IMR-90 (cell line): ENCODE data around the gene DACT1. TPM values are rescaled to one million over a fixed set of nuclear protein-coding genes. Genes with fewer than 3 reads are reported as not detected.

Experiments used
- ATAC-seq: fragments of 200-7000 bp; cut with Tn5 transposase; 2 replicates; pipeline ENCODE4 v1.9.1; 2020; ENCODE audit warnings: low read depth, mild to moderate bottlenecking, moderate library complexity
- BruUV-seq: library from RNA; stranded (reverse); fragments of 400-500 nt; replicated peaks from 2 replicates; lab custom pipeline; 2021; lab: Mats Ljungman, UMichigan
- CTCF ChIA-PET: fragments of 300-600 bp; formaldehyde crosslinking; extraction: SDS; loops from one replicate; lab custom pipeline; 2021; ENCODE audit warnings: antibody characterized with exemption; lab: Yijun Ruan, JAX
- POLR2A ChIA-PET: fragments of 300-600 bp; sonication (Branson Sonifier 250); formaldehyde crosslinking; loops from one replicate; lab custom pipeline; 2022; ENCODE audit warnings: antibody characterized with exemption; ENCODE audit not compliant: unreplicated experiment; lab: Charles Lee
- DNase-seq: peaks from one replicate; pipeline ENCODE4 v3.0.0; 2013
- H2AFZ ChIP-seq: replicated peaks from 2 replicates; pipeline ENCODE3; 2013; ENCODE audit warnings: low read length, mild to moderate bottlenecking; ENCODE audit not compliant: poor library complexity
- H2AK5ac ChIP-seq: 2 replicates; pipeline ENCODE4 v1.6.1; 2013; ENCODE audit warnings: low read depth, low read length, inconsistent platforms
- H2AK9ac ChIP-seq: replicated peaks from 2 replicates; pipeline ENCODE3; 2013; ENCODE audit warnings: mild to moderate bottlenecking, low read depth, low read length, moderate library complexity; ENCODE audit not compliant: poor library complexity
- H2BK120ac ChIP-seq: 2 replicates; pipeline ENCODE4 v1.6.1; 2013; ENCODE audit warnings: low read depth, low read length, inconsistent platforms
- H2BK15ac ChIP-seq: 3 replicates; pipeline ENCODE4 v1.6.1; 2013; ENCODE audit warnings: low read depth, low read length, inconsistent platforms
- H2BK20ac ChIP-seq: 2 replicates; pipeline ENCODE4 v1.6.1; 2013; ENCODE audit warnings: low read depth, mild to moderate bottlenecking, inconsistent platforms, low read length, moderate library complexity
- H2BK5ac ChIP-seq: 2 replicates; pipeline ENCODE4 v1.6.1; 2013; ENCODE audit warnings: mild to moderate bottlenecking, low read depth, low read length, inconsistent platforms; ENCODE audit not compliant: poor library complexity, severe bottlenecking
- H3K14ac ChIP-seq: replicated peaks from 2 replicates; pipeline ENCODE4 v1.6.1; 2013; ENCODE audit warnings: low read depth, low read length, inconsistent platforms
- H3K18ac ChIP-seq: 2 replicates; pipeline ENCODE4 v1.6.1; 2013; ENCODE audit warnings: low read depth, low read length, control low read depth
- H3K23ac ChIP-seq: 2 replicates; pipeline ENCODE4 v1.6.1; 2013; ENCODE audit warnings: low read depth, low read length, inconsistent platforms
- H3K27ac ChIP-seq: 2 replicates; pipeline ENCODE4 v1.5.1; 2013; ENCODE audit warnings: mild to moderate bottlenecking, control low read depth, low read length; ENCODE audit not compliant: insufficient read depth
- H3K27me3 ChIP-seq: 2 replicates; pipeline ENCODE4 v1.6.1; 2013; ENCODE audit warnings: low read length; ENCODE audit not compliant: control insufficient read depth, insufficient read depth
- H3K36me3 ChIP-seq: 2 replicates; pipeline ENCODE4 v1.6.1; 2013; ENCODE audit warnings: low read length, mixed read lengths; ENCODE audit not compliant: control insufficient read depth, insufficient read depth
- H3K4ac ChIP-seq: 2 replicates; pipeline ENCODE4 v1.6.1; 2013; ENCODE audit warnings: low read depth, low read length, inconsistent platforms
- H3K4me1 ChIP-seq: 2 replicates; pipeline ENCODE4 v1.6.1; 2013; ENCODE audit warnings: low read length, mixed read lengths; ENCODE audit not compliant: control insufficient read depth, insufficient read depth
- H3K4me2 ChIP-seq: 2 replicates; pipeline ENCODE4 v1.6.1; 2013; ENCODE audit warnings: low read depth, mild to moderate bottlenecking, control low read depth, low read length, moderate library complexity
- H3K4me3 ChIP-seq: 2 replicates; pipeline ENCODE4 v1.5.1; 2013; ENCODE audit warnings: low read depth, mild to moderate bottlenecking, control low read depth, low read length, moderate library complexity; ENCODE audit not compliant: insufficient read depth
- H3K56ac ChIP-seq: 2 replicates; pipeline ENCODE4 v1.6.1; 2013; ENCODE audit warnings: low read length, inconsistent platforms; ENCODE audit not compliant: insufficient read depth; ENCODE audit errors: extremely low read depth
- H3K79me1 ChIP-seq, 2 experiments: 2 replicates each; pipeline ENCODE4 v1.6.1; 2013; ENCODE audit warnings: low read length in 2 of 2, inconsistent platforms in 1 of 2, low read depth in 1 of 2
- H3K9ac ChIP-seq: 2 replicates; pipeline ENCODE4 v1.6.1; 2013; ENCODE audit warnings: low read depth, low read length, control low read depth
- H3K9me1 ChIP-seq: 2 replicates; pipeline ENCODE4 v1.6.1; 2013; ENCODE audit warnings: low read length, inconsistent platforms; ENCODE audit not compliant: insufficient read depth
- H3K9me3 ChIP-seq: 2 replicates; pipeline ENCODE4 v1.6.1; 2013; ENCODE audit warnings: low read length; ENCODE audit not compliant: control insufficient read depth, insufficient read depth
- H4K20me1 ChIP-seq: 2 replicates; pipeline ENCODE4 v1.6.1; 2013; ENCODE audit warnings: low read length, inconsistent platforms; ENCODE audit not compliant: insufficient read depth
- H4K5ac ChIP-seq: 2 replicates; pipeline ENCODE4 v1.6.1; 2013; ENCODE audit warnings: mild to moderate bottlenecking, low read depth, low read length, control low read depth
- H4K8ac ChIP-seq, 2 experiments: 2 replicates each; pipeline ENCODE4 v1.6.1; 2013; ENCODE audit warnings: low read depth in 2 of 2, low read length in 2 of 2, control low read depth in 1 of 2, inconsistent platforms in 1 of 2
- H4K91ac ChIP-seq: 2 replicates; pipeline ENCODE4 v1.6.1; 2013; ENCODE audit warnings: low read depth, low read length, inconsistent platforms; ENCODE audit not compliant: insufficient read depth
- CEBPB ChIP-seq: IDR thresholded peaks from 2 replicates; pipeline ENCODE4 v1.6.1; 2012; ENCODE audit warnings: low read depth, low read length, improper control_type of control experiment
- CHD1 ChIP-seq: IDR thresholded peaks from 2 replicates; pipeline ENCODE4 v1.6.1; 2012; ENCODE audit warnings: low read depth, low read length, improper control_type of control experiment
- MAZ ChIP-seq: IDR thresholded peaks from 2 replicates; pipeline ENCODE4 v1.6.1; 2012; ENCODE audit warnings: low read depth, mild to moderate bottlenecking, low read length, improper control_type of control experiment, moderate library complexity, borderline replicate concordance
- POLR2A ChIP-seq: IDR thresholded peaks from 2 replicates; pipeline ENCODE4 v1.6.1; 2012; ENCODE audit warnings: mild to moderate bottlenecking, low read depth, low read length
- RCOR1 ChIP-seq: IDR thresholded peaks from 2 replicates; pipeline ENCODE4 v1.6.1; 2012; ENCODE audit warnings: mild to moderate bottlenecking, low read length, improper control_type of control experiment; ENCODE audit not compliant: insufficient replicate concordance
- SMC3 ChIP-seq: fragments of 150-350 bp; IDR thresholded peaks from 2 replicates; pipeline ENCODE4 v1.6.1; 2016; ENCODE audit warnings: low read depth, mild to moderate bottlenecking, antibody characterized with exemption, low read length, moderate library complexity
- WGBS, 2 experiments: methylation state at CpG; one replicate each; pipeline versions ENCODE4 v1.1.5 to v1.1.7; 2013; ENCODE audit warnings: missing lambda C conversion rate in 2 of 2; ENCODE audit not compliant: insufficient read length in 1 of 2; ENCODE audit errors: extremely low coverage in 2 of 2; 5-methylcytosine and 5-hydroxymethylcytosine counted together
- dilution Hi-C: fragments of 300-500 bp; cut with HindIII; formaldehyde crosslinking; loops from one replicate; pipeline ENCODE4 v1.14.3; 2018; ENCODE audit warnings: low sequenced_read_pairs; ENCODE audit not compliant: unreplicated experiment
- in situ Hi-C: fragments of 300-500 bp; cut with MboI; formaldehyde crosslinking; loops from 3 replicates; pipeline ENCODE4 v1.14.3; 2019; ENCODE audit warnings: low sequenced_read_pairs, inconsistent platforms, mixed read lengths
- intact Hi-C: fragments of 100-400 bp; cut with micrococcal nuclease; formaldehyde crosslinking; loops from 2 replicates; pipeline ENCODE4 v1.10.0; 2022
- polyA plus RNA-seq, 3 experiments: library from polyadenylated mRNA; depleted of rRNA; stranded (reverse); fragments of >200 nt; gene quantifications; 2 replicates each; pipeline ENCODE4 v1.2.3, GENCODE V29; 2012; ENCODE audit warnings: low replicate concordance in 1 of 3
- total RNA-seq: library from RNA; depleted of rRNA; stranded (reverse); fragments of >200 nt; gene quantifications from 2 replicates; pipeline ENCODE4 v1.2.3, GENCODE V29; 2012

The DACT1 gene
- total and polyA plus RNA-seq, 2 of the 4 experiments (the other 2 are of a cell fraction): 6.5 to 9.7 TPM

GRCh38 chr14:58598804-58599525 is 38.8 kb upstream of the DACT1 start:
- WGBS, 2 experiments: no CpG with 5 or more reads among the region's 11 CpGs
- TF ChIP-seq CEBPB (no peak), POLR2A (no peak), MAZ (no peak), SMC3 (no peak), CHD1 (no peak), RCOR1 (no peak)
- Histone ChIP-seq H3K4me3 (no peak overlapping the region), H3K27me3 (no peaks in the 10 kb centered on the region), H3K56ac (no peak overlapping the region), H4K20me1 (no peaks in the 10 kb centered on the region), H4K8ac (no peak overlapping the region), H2AFZ (no peak overlapping the region), H4K91ac (no peak overlapping the region), H3K4me1 (peaks cover 7% of the 10 kb centered on the region), H3K9ac (no peak overlapping the region), H3K18ac (no peak overlapping the region), H3K23ac (no peak overlapping the region), H3K9me3 (no peaks in the 10 kb centered on the region), H4K5ac (no peak overlapping the region), H3K27ac (no peak overlapping the region), H2BK120ac (no peak overlapping the region), H2BK15ac (no peak overlapping the region), H2AK9ac (no peak overlapping the region), H3K79me1 (no peaks in the 10 kb centered on the region), H2BK20ac (no peak overlapping the region), H3K9me1 (no peaks in the 10 kb centered on the region; the same call in 1 of the 2 replicates), H2BK5ac (no peak overlapping the region), H2AK5ac (no peak overlapping the region), H3K14ac (no peak overlapping the region), H3K4me2 (no peak overlapping the region), H3K4ac (no peak overlapping the region), H3K36me3 (no peaks in the 10 kb centered on the region)
- no peak for DNase-seq
- ChIA-PET CTCF (interaction anchor here (0.6 to 1.0 kb wide), 2 partner anchors 25 to 28 kb away, joined by 3 read pairs; no protein-coding TSS in a partner anchor), POLR2A (no interaction called here)
- no peak for ATAC-seq
- no TSS peak for BruUV-seq
- in situ Hi-C loops (no loop called here), dilution Hi-C loops (no loop called here), intact Hi-C loops (no loop called here)
